Fibroblast of skin of scalp (primary cell): Measurements from ENCODE around the gene OR13C3. TPM values are rescaled to one million over a fixed set of nuclear protein-coding genes. Genes with fewer than 3 reads are reported as not detected.
"Not testable (repeated sequence)": the region's sequence is repeated elsewhere in the genome, so short reads cannot be mapped to it uniquely, and the experiment has no call there.

ENCODE experiments used
- DNase-seq: peaks from one replicate; pipeline ENCODE4 v3.0.0-alpha.2; 2013
- polyA plus RNA-seq, 2 experiments: library from polyadenylated mRNA; unstranded; fragments of 120-200 nt; gene quantifications; one replicate each; pipeline ENCODE4 v1.2.1, GENCODE V29; 2013; ENCODE audit not compliant: insufficient read length in 2 of 2

The OR13C3 gene
- polyA plus RNA-seq (2013, experiment 1 of 2; ENCODE audit: insufficient read length), result not detected
- not detected for polyA plus RNA-seq (2013, experiment 2 of 2; ENCODE audit: insufficient read length)

GRCh38 chr9:104536756-104537155 lies at the start of gene OR13C3:
Gene OR13C3 (minus strand): TSS chr9:104536856. CDS start chr9:104536723, 133 bp downstream.
- DNase-seq, result no peak

- DNase-seq, result no peak
These were observed 43.9 kb upstream of the OR13C3 start for GRCh38 chr9:104580562-104580961.

GRCh38 chr9:104577263-104577662 lies 40.6 kb upstream of the OR13C3 start:
- DNase-seq, result no peak

- no peak for DNase-seq
These were observed 38.8 kb upstream of the OR13C3 start for GRCh38 chr9:104575456-104575855.

DNA sequence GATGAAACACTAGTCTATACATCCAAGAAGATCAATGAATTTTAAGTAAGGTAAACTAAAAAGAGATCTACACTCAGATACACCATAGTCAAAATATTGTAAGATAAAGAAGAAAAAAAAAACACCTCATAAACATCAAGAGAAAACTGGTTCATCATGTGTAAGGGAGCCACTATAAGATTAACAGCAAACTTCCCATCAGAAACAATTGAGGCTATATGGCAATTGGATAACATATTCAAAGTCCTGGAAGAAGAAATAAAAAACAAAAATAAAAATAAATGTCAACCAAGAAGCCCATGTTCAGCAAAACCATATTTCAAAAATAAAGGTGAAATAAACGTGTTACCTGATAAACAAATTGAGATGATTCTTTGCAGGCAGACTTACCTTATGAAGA lies 36.0 kb upstream of the OR13C3 start:
- DNase-seq, result no peak

- no peak for DNase-seq
These were observed 32.2 kb upstream of the OR13C3 start, which contains the start of gene OR13C8 for GRCh38 chr9:104568868-104569267. Gene OR13C8 (plus strand): TSS chr9:104569168. CDS start chr9:104569168, 0 bp downstream.

DNA sequence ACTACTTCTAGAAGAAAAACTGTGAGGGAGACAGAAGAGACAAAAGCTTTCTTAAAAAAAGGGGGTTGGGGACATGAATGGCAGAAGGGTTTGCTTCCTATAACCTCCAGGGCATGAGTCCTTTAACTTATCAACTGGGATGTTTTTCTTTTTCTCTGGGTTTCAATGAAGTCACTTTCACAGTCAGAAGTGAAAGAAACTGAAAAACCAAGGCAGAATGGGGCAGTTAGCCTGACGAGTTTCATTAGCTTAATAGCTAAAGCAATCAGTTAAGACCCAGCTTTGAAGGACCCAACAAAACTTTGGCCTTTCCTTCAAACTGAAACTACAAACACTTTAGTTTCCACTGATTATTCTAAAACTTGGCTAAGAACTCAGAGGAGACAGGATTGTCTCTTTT lies 27.7 kb upstream of the OR13C3 start:
- no peak for DNase-seq

GRCh38 chr9:104556830-104557634 lies 20.4 kb upstream of the OR13C3 start:
- no peak for DNase-seq

DNA sequence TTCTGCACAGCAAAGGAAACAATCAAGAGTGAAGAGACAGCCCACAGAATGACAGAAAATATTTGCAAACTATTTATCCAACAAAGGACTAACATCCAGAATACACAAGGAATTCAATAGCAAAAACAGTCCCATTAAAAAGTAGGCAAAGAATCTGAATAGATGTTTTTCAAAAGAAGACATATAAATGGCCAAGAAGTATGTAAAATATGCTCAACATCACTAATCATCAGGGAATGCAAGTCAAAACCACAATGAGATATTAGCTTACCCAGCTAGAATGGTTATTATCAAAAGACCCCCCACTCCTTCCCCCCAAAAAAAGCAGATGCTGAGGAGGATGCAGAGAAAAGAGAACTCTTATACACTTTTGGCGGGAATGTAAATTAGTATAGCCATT lies 18.9 kb upstream of the OR13C3 start:
- DNase-seq, result peak; percentile 57

- peak; percentile 69 for DNase-seq
These were observed 16.6 kb upstream of the OR13C3 start for GRCh38 chr9:104553261-104553660.

GRCh38 chr9:104544644-104545043 lies 8.0 kb upstream of the OR13C3 start:
- no peak for DNase-seq

DNA sequence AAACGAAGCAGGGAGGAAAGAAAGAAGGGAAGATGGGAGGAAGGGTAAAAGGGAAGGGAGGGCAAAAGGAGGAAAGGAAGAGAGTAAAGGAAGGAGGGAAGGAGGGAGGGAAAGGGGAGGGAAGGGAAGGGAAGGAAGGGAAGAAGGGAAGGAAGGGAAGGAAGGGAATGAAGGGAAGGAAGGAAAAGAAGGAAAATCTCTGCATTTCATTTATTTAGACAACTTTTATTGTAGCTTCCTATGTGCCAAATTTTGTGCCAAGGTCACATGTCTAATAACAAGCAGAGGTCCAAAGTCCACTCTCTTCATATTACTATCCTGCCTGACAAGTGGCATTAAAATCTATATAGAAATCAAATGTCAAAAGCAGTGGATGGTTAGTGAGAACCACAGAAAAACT lies 2.6 kb upstream of the OR13C3 start:
- DNase-seq, result no peak

DNA sequence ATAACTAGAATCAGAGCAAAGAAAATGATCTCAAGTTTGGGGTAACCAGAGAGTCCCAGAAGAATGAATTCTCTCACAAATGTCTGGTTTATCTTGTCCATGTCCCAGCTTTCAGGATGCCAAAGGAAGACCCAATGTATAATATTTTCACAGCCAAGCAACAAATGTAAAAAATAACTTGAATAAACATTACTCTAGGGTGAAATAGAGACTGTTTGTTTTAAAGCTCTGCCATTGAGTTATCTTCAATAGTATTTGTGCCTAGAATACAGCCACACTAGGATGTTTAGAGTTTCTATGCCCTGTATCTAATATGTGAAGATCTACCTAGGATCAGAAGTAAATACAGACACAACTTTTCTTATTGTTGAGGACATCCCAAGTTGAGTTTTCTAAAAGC lies 9.5 kb downstream of the OR13C3 start, which contains the start of gene OR13C4:
Gene OR13C4, minus strand, starts transcription at position 101 of the 400 bp plus-strand sequence. Its CDS starts 0 bp downstream, at position 101.
- no peak for DNase-seq

- not testable (repeated sequence) for DNase-seq
These were observed 16.4 kb downstream of the OR13C3 start for GRCh38 chr9:104520241-104520640.

DNA sequence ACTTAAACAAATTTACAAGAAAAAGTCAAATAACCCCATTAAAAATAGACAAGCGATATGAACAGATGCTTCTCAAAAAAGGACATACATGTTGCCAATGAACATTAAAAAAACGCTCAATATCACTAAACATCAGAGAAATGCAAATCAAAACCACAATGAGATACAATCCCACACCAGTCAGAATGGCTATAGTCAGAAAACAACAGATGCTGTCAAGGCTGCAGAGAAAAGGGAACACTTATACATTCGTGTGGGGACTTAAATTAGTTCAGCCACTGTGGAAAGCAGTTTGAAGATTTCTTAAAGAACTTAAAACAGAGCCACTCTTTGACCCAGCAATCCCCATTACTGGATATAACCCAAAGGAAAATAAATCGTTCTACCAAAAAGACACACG lies 21.8 kb downstream of the OR13C3 start:
- DNase-seq, result no peak

DNA sequence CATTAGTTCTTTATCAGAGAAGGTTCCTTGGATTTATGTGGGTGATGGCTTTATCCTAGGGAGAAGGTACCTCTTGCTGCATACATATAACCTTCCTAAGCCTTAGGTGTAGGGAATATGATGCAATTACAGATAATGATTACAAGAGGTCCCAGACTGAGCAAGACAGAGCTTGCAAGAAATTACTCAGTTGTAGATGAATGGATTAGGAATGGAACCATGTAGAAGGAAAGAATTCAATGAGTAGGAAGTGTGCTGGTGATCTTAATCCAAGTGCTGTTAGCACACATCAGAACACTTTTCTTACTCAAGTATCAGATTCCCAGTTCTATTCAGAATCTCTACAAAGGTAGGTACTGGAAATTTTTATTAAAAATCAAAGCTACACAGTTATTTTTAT lies 30.1 kb downstream of the OR13C3 start:
- DNase-seq, result no peak

DNA sequence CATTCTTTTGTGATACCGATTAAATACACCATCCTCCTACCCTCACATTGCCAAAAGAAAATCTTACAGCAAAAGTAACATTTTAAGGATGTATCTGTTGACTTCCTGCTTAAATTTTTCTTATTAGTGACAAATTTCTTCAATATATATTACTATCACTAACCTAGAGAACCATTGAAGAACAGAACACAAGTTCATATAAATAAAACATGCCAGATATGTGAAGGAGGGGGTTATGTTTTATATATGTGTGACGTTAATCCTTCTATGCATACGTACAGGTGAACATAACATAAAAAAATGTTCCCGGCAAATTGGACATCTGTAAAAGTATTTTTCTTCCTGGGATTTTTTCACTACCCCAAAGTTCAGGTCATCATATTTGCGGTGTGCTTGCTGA lies 32.7 kb downstream of the OR13C3 start, which contains the start of gene OR13F1:
Gene OR13F1, plus strand, starts transcription at position 301 of the 400 bp plus-strand sequence. Its CDS starts 0 bp downstream, at position 301.
- DNase-seq, result no peak

- DNase-seq, result no peak
These were observed 33.2 kb downstream of the OR13C3 start for GRCh38 chr9:104503440-104503839.

- peak; percentile 2 for DNase-seq
These were observed 41.8 kb downstream of the OR13C3 start for GRCh38 chr9:104494808-104495207.
